Measurements from ENCODE around the gene NFYC. TPM values are rescaled to one million over a fixed set of nuclear protein-coding genes. Genes with fewer than 3 reads are reported as not detected.

Gene NFYC
- total and polyA plus RNA-seq, 2 of the 8 experiments (the other 6 are each of a cell fraction or from before 2014, with no cell fraction given): 54.1 to 124 TPM

DNA sequence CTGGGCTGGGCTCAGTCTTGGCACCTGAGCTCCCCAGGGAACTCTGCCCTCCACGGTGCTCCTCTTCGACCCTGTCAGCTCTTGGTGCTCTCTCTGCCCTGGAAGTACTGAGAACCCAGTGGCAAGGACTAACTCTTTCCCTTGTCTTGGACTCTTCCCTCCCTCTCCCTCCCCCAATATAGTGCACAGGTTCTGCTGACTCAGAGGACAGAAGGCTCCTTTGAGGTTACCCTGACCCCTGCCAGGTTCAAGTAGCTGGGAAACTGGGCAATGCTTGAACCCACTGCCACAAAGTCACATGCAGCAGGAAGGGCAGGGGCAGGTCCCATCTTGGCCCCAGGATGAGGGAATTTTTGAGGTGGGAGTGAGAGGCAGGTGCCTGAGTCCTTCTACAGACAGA, 112.4 kb downstream of the NFYC start:
- Histone ChIP-seq H3K4me1 (replicated peaks in 1 of 4; ENCODE audit: control insufficient read depth in 3 of 4, insufficient read depth in 4 of 4, low read length in 3 of 4) (peaks cover 9 to 34% (median 25%) of the 10 kb centered on the region in 4 experiments), H3K27me3 (replicated peaks in 1 of 4; ENCODE audit: control insufficient read depth in 3 of 4, extremely low read depth in 1 of 4, insufficient read depth in 3 of 4, low read length in 3 of 4) (peaks cover 0 to 6% (median 4%) of the 10 kb centered on the region in 4 experiments; a peak in 3 of 7 replicates), H3K79me1 (ENCODE audit: low read depth, low read length) (no peaks in the 10 kb centered on the region), H2BK12ac (ENCODE audit: low read depth, low read length) (no peak overlapping the region; the same call in 1 of the 2 replicates), H2BK120ac (replicated peaks; ENCODE audit: low read depth, low read length) (no peak overlapping the region), H3K4me3 (ENCODE audit: extremely low read depth in 1 of 4, insufficient read depth in 2 of 4, low read depth in 3 of 4, low read length in 4 of 4) (no peak overlapping the region), H2BK20ac (ENCODE audit: low read length) (peak overlapping the region; percentile 55; the same call in 1 of the 2 replicates), H4K8ac (ENCODE audit: extremely low read depth, insufficient read depth, low read length) (no peak overlapping the region; the same call in 1 of the 2 replicates), H4K20me1 (replicated peaks in 1 of 2; ENCODE audit: control insufficient read depth in 1 of 2, insufficient read depth in 2 of 2, low read length in 2 of 2) (no peaks in the 10 kb centered on the region), H3K23ac (ENCODE audit: insufficient read length) (no peak overlapping the region), H4K5ac (ENCODE audit: insufficient read length, low read depth, low read length) (peak overlapping the region; percentile 47), H3K9ac (replicated peaks in 1 of 4; ENCODE audit: extremely low read depth in 1 of 4, low read depth in 3 of 4, low read length in 3 of 4) (no peak overlapping the region), H3K56ac (replicated peaks; ENCODE audit: insufficient read length, low read depth, low read length) (no peak overlapping the region), H3K14ac (ENCODE audit: insufficient read length) (no peak overlapping the region), H3K79me2 (ENCODE audit: control insufficient read depth in 1 of 2, insufficient read depth in 2 of 2, low read length in 2 of 2) (no peaks in the 10 kb centered on the region), H3K27ac (ENCODE audit: low read depth, low read length) (no peak overlapping the region), H2AK5ac (ENCODE audit: low read depth, low read length) (no peak overlapping the region), H3K23me2 (ENCODE audit: low read depth, low read length) (peaks cover 3% of the 10 kb centered on the region; the same call in 1 of the 2 replicates), H2BK5ac (ENCODE audit: low read depth, low read length) (no peak overlapping the region), H3K4ac (replicated peaks; ENCODE audit: insufficient read length, low read depth, low read length) (no peak overlapping the region), H4K91ac (replicated peaks; ENCODE audit: insufficient read length, low read length) (no peak overlapping the region), H2BK15ac (ENCODE audit: low read length) (no peak overlapping the region), H3K18ac (ENCODE audit: extremely low read depth, low read length) (peak overlapping the region; percentile 10; the same call in 1 of the 2 replicates), H3K9me3 (ENCODE audit: insufficient read depth in 2 of 2, low read depth in 1 of 2, low read length in 1 of 2) (no peaks in the 10 kb centered on the region), H3K36me3 (ENCODE audit: control insufficient read depth in 2 of 4, insufficient read depth in 4 of 4, low read length in 3 of 4) (no peaks in the 10 kb centered on the region), H2AFZ (ENCODE audit: low read length) (no peak overlapping the region), H3K4me2 (ENCODE audit: insufficient read depth in 1 of 2, low read depth in 2 of 2, low read length in 2 of 2) (peak overlapping the region in 1 of 2 experiments; percentile 73; a peak in 1 of 4 replicates)
- POLR2A ChIA-PET (ENCODE audit: partially characterized antibody): interaction anchor here (0.6 to 1.5 kb wide), 4 partner anchors 27 to 496 kb away, joined by 3 to 7 read pairs (median 4); partner anchors contain the start of gene NFYC
- TF ChIP-seq BACH1 (IDR thresholded peaks at IDR 0.05; ENCODE audit: low read length) (0 out of 2 replicates have a peak, but pooled peaks have one; percentile 12), KDM4A (IDR thresholded peaks at IDR 0.05; ENCODE audit: low read depth, low read length, severe bottlenecking) (no peak), SAP30 (IDR thresholded peaks at IDR 0.05; ENCODE audit: insufficient read depth, insufficient replicate concordance, low read length) (no peak)
- TF ChIP-seq, protein P1, sequence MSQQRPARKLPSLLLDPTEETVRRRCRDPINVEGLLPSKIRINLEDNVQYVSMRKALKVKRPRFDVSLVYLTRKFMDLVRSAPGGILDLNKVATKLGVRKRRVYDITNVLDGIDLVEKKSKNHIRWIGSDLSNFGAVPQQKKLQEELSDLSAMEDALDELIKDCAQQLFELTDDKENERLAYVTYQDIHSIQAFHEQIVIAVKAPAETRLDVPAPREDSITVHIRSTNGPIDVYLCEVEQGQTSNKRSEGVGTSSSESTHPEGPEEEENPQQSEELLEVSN (IDR thresholded peaks at IDR 0.05): 0 out of 2 replicates have a peak, but pooled peaks have one; percentile 3
- CTCF ChIA-PET (ENCODE audit: partially characterized antibody): interaction anchor here (1.2 to 24.5 kb wide), 8 partner anchors 15 to 134 kb away, joined by 3 to 325 read pairs (median 4); no protein-coding TSS in a partner anchor
- DNase-seq (ENCODE audit: low read depth in 1 of 2, low spot score in 2 of 2) (no peak), FAIRE-seq (no peak)
- WGBS, 2 experiments (ENCODE audit: extremely low coverage in 1 of 2, insufficient coverage in 1 of 2, insufficient read length in 1 of 2, insufficient replicate concordance in 2 of 2, low coverage in 1 of 2, low lambda C conversion rate in 2 of 2, missing lambda C conversion rate in 1 of 2): 83% methylated on average over 2 of the region's 2 CpGs; no CpG with 5 or more reads in 1 of the 2 experiments
